ENCODE data around the gene DPM3.

GRCh38 chr1:155116113-155116764, 24.1 kb downstream of the DPM3 start:
- no peak for TF ChIP-seq CTCF (IDR thresholded peaks at IDR 0.05; ENCODE audit: low read length)
- TF ChIP-seq EZH2 (optimal IDR thresholded peaks at IDR 0.05; ENCODE audit: low read depth, low read length) = no peak
